DOHH2 (cell line): ENCODE measurements around the gene SLFN12.

Experiments
- H3F3A ChIP-seq: fragments of 200-600 bp; sonication (generic), shearing (Covaris generic); 2 replicates; pipeline ENCODE4 v1.6.0; 2016; ENCODE audit warnings: antibody characterized with exemption, mild to moderate bottlenecking; ENCODE audit not compliant: control insufficient read depth, insufficient read depth
- H3K27ac ChIP-seq: fragments of 200-600 bp; sonication (generic); 2 replicates; pipeline ENCODE4 v1.5.1; 2014; ENCODE audit warnings: low read depth, mild to moderate bottlenecking, low read length, moderate library complexity
- H3K27me3 ChIP-seq: fragments of 200-600 bp; sonication (generic); 2 replicates; pipeline ENCODE4 v1.6.1; 2014; ENCODE audit warnings: mild to moderate bottlenecking, low read length, mixed read lengths; ENCODE audit not compliant: control insufficient read depth
- H3K36me3 ChIP-seq: fragments of 200-600 bp; sonication (generic); 2 replicates; pipeline ENCODE4 v1.6.1; 2014; ENCODE audit warnings: mild to moderate bottlenecking, low read length, moderate library complexity, mixed read lengths; ENCODE audit not compliant: control insufficient read depth
- H3K4me1 ChIP-seq: fragments of 200-600 bp; sonication (generic); 2 replicates; pipeline ENCODE4 v1.6.1; 2014; ENCODE audit warnings: mild to moderate bottlenecking, low read length, mixed read lengths; ENCODE audit not compliant: control insufficient read depth
- H3K4me2 ChIP-seq: fragments of 200-600 bp; sonication (generic); 2 replicates; pipeline ENCODE4 v1.6.0; 2014; ENCODE audit warnings: mild to moderate bottlenecking, low read length, moderate library complexity
- H3K4me3 ChIP-seq: fragments of 200-600 bp; sonication (generic); 2 replicates; pipeline ENCODE4 v1.5.1; 2014; ENCODE audit warnings: mild to moderate bottlenecking, low read length, mixed read lengths
- H3K79me2 ChIP-seq: fragments of 200-600 bp; sonication (generic); 2 replicates; pipeline ENCODE4 v1.6.1; 2014; ENCODE audit warnings: mild to moderate bottlenecking, low read length, mixed read lengths; ENCODE audit not compliant: control insufficient read depth
- H3K9me2 ChIP-seq: fragments of 200-600 bp; sonication (generic); replicated peaks from 2 replicates; pipeline ENCODE4 v1.6.1; 2014; ENCODE audit warnings: mild to moderate bottlenecking, low read length, mixed read lengths; ENCODE audit not compliant: control insufficient read depth
- H3K9me3 ChIP-seq: fragments of 200-600 bp; sonication (generic); 2 replicates; pipeline ENCODE4 v1.6.1; 2014; ENCODE audit warnings: antibody characterized with exemption, low read length, mixed read lengths; ENCODE audit not compliant: control insufficient read depth, insufficient read depth
- H4K20me1 ChIP-seq: fragments of 200-600 bp; sonication (generic); 2 replicates; pipeline ENCODE4 v1.6.0; 2014; ENCODE audit warnings: low read depth, mild to moderate bottlenecking, antibody characterized with exemption, low read length, moderate library complexity; ENCODE audit not compliant: control insufficient read depth, insufficient read depth
- CTCF ChIP-seq: fragments of 200-600 bp; sonication (generic); IDR thresholded peaks from one replicate; pipeline ENCODE4 v1.5.1; 2014; ENCODE audit warnings: antibody characterized with exemption, mild to moderate bottlenecking, low read depth, low read length; ENCODE audit not compliant: poor library complexity, severe bottlenecking
- EZH2phosphoT487 ChIP-seq: fragments of 200-600 bp; sonication (generic); IDR thresholded peaks from 2 replicates; pipeline ENCODE4 v1.6.1; 2017; ENCODE audit warnings: borderline replicate concordance, mild to moderate bottlenecking, antibody characterized with exemption, low read length, moderate library complexity, mixed read lengths

SLFN12 gene

GRCh38 chr17:35371934-35372333, 60.4 kb downstream of the SLFN12 start:
- peaks cover 38% of the 10 kb centered on the region for H3K79me2 ChIP-seq
- no peak overlapping the region for H3K27ac ChIP-seq
- H3K36me3 ChIP-seq, result peaks cover 7% of the 10 kb centered on the region
- peaks cover 16% of the 10 kb centered on the region for H3K9me3 ChIP-seq
- H3K9me2 ChIP-seq, result no peaks in the 10 kb centered on the region
- TF ChIP-seq CTCF, result no peak
- no peak for TF ChIP-seq EZH2phosphoT487
- peak overlapping the region; percentile 76; the same call in 1 of the 2 replicates for H3K4me3 ChIP-seq
- H4K20me1 ChIP-seq, result no peaks in the 10 kb centered on the region
- H3K4me2 ChIP-seq, result peak overlapping the region; percentile 25; the same call in 1 of the 2 replicates
- H3F3A ChIP-seq, result no peaks in the 10 kb centered on the region
- H3K27me3 ChIP-seq, result peaks cover 35% of the 10 kb centered on the region
- peaks cover 25% of the 10 kb centered on the region for H3K4me1 ChIP-seq

GRCh38 chr17:35368081-35368830, 64.0 kb downstream of the SLFN12 start:
- peaks cover 37% of the 10 kb centered on the region for H3K79me2 ChIP-seq
- no peak for TF ChIP-seq CTCF
- no peak overlapping the region; the same call in 1 of the 2 replicates for H3K4me3 ChIP-seq
- H3K4me2 ChIP-seq, result peak overlapping the region; percentile 37; the same call in 1 of the 2 replicates
- no peaks in the 10 kb centered on the region for H3K9me2 ChIP-seq
- peaks cover 13% of the 10 kb centered on the region for H3K36me3 ChIP-seq
- H3K4me1 ChIP-seq, result peaks cover 11% of the 10 kb centered on the region
- H4K20me1 ChIP-seq, result no peaks in the 10 kb centered on the region
- H3K27me3 ChIP-seq, result peaks cover 9% of the 10 kb centered on the region
- no peak overlapping the region for H3K27ac ChIP-seq
- H3F3A ChIP-seq, result no peaks in the 10 kb centered on the region
- H3K9me3 ChIP-seq, result peaks cover 16% of the 10 kb centered on the region

- H4K20me1 ChIP-seq, result no peaks in the 10 kb centered on the region
- TF ChIP-seq CTCF, result no peak
- no peak for TF ChIP-seq EZH2phosphoT487
- no peak overlapping the region for H3K4me3 ChIP-seq
- H3K79me2 ChIP-seq, result peaks cover 3% of the 10 kb centered on the region; the same call in 1 of the 2 replicates
- H3K9me3 ChIP-seq, result no peaks in the 10 kb centered on the region
- no peak overlapping the region for H3K4me2 ChIP-seq
- H3K4me1 ChIP-seq, result no peaks in the 10 kb centered on the region
- no peaks in the 10 kb centered on the region for H3K9me2 ChIP-seq
- no peak overlapping the region for H3K27ac ChIP-seq
- H3K27me3 ChIP-seq, result no peaks in the 10 kb centered on the region
- H3K36me3 ChIP-seq, result peaks cover 6% of the 10 kb centered on the region; the same call in 1 of the 2 replicates
- no peaks in the 10 kb centered on the region for H3F3A ChIP-seq
Observed at GRCh38 chr17:35361027-35361426, 71.3 kb downstream of the SLFN12 start.
